ENCODE data around the gene GSTM4.

GRCh38 chr1:109632671-109633346 lies 23.1 kb upstream of the GSTM4 start:
- TF ChIP-seq CTCF (IDR thresholded peaks at IDR 0.05) = no peak
- no peak for TF ChIP-seq POLR2A (IDR thresholded peaks at IDR 0.05)

Data from tibial nerve (tissue), 3 donors.